HG02678 (cell line): ENCODE measurements around the gene GALNT17.

Source experiments
- ATAC-seq: cut with Tn5 transposase; IDR thresholded peaks from one replicate; pipeline ENCODE4 v1.9.1; 2021; ENCODE audit warnings: mild to moderate bottlenecking, moderate library complexity; ENCODE audit not compliant: unreplicated experiment

The GALNT17 gene

DNA sequence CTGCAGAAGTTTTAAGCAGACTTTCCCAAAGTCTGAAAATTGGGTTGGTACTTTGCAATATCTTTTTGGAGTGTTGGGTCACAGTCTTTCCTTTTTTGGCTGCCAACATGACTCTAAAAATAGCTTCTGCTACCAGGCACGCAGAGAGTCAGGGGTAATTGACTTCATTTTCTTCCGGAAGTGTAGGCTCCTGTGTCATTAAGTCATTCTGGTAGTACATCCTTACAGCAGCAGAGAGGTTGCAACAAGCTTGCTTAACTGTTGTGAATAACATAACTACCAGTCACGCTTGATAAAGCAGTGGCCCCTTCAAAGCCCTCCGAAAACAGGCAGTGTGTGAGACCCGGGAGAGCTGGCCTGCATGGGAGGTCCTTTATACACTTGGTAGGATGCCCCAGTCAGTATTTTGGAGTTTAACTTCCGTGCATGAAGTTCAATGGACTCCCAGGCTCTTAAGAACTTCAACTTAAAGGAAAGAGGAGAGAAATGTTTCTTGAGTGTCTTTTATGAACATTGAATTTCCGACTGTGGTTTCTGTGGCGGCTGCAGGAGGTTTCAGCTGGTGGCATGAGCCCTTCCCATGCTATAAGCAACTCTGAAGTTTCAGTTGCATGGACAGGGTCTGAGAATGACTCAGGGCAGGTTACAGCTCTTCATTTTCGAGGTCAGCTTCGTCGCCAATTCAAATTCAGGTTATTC is 310.7 kb downstream of the GALNT17 start:
- ATAC-seq = no peak

- ATAC-seq = no peak
Observed at GRCh38 chr7:71443191-71443530, 311.2 kb downstream of the GALNT17 start.

DNA sequence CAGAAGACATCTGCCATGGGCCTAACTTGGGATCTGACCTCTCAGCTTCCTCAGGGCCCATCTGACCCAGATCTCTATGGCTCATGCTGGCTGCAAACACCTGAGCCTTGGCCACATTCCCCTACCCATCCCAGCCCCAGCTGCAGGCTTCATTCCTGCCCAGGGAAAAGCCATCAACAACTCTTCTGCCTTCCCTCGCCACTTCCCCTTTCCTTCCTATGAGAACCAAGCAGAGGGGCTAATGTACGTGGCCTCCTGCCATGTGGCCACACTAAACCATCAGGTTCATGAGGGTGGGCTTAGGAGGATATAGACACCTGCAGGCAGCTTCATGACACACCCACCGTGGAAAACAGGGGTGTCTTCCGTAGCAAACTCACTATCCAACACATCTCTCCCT is 312.2 kb downstream of the GALNT17 start:
- no peak for ATAC-seq

DNA sequence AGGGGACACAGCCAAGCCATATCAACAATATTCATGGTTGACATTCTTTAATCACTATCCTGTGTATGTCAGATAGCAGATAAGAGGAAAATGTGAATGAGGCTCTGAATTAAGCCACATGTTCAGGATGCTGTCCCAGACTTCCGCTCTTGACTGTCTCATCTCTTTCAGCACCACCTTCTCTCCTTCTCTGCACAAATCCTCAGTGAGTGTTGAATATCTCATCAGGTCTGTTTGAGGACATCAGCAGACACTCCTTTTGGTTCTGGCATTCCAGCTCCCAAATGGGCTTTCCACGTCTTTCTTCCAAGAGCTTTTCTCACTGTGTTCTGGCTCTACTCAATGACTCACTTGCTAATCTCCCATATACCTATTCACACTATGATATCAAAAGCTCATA is 321.7 kb downstream of the GALNT17 start:
- ATAC-seq = no peak

DNA sequence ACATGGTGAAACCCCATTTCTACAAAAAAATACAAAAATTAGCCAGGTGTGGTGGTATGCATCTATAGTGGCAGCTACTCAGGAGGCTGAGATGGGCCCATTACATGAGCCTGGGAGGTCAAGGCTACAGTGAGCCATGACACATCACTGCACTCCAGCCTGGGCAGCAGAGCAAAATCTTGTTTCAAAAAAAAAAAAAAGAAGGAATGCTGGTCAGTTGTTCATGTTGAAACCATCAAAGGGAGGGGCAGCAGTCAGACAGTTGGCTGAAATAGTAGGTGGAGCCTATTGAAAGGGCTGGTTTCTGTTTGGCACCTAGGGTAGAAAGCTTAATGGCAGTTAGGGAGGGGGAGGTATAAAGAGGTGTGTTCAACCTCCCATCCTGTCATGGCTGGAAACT is 323.0 kb downstream of the GALNT17 start:
- ATAC-seq = no peak

GRCh38 chr7:71457021-71457420 is 325.1 kb downstream of the GALNT17 start:
- no peak for ATAC-seq

- no peak for ATAC-seq
Observed at GRCh38 chr7:71457846-71458590, 326.1 kb downstream of the GALNT17 start.

- no peak for ATAC-seq
Observed at GRCh38 chr7:71459132-71459531, 327.2 kb downstream of the GALNT17 start.

- no peak for ATAC-seq
Observed at GRCh38 chr7:71461572-71461971, 329.6 kb downstream of the GALNT17 start.

GRCh38 chr7:71465741-71466189 is 333.8 kb downstream of the GALNT17 start:
- ATAC-seq = no peak

DNA sequence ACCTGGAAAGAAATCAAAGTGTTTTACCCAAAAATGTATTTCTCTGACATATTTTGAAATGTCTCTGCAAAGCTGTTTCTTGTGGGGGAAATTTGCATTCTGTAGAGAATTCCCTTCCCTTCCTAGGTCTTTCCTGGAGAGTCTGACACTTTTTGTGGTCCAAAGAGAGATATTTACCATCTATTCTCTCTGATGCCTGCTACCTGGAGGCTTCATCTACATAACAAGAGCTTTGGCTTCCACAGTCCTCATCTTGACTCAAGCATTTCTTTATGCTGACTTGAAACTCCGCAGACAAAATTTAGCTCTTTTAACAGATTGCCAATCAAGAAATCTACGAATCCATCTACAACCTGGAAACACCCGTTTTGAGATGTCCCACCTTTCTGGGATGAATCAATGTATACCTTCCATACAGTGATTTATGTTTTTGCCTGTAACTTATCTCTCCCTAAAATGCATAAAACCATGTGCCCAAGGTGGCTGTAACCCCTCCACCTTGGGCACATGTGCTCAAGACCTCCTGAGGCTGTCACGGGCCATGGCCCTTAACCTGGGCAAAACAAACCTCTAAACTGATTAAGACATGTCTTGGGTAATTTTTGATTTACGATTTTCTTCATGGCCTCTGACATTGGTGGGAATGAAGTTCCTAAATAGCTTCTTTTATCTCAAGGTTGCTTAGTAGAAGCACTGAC is 334.7 kb downstream of the GALNT17 start:
- ATAC-seq = no peak

GRCh38 chr7:71470326-71470725 is 338.4 kb downstream of the GALNT17 start:
- no peak for ATAC-seq

- ATAC-seq = no peak
Observed at GRCh38 chr7:71470830-71471229, 338.9 kb downstream of the GALNT17 start.

DNA sequence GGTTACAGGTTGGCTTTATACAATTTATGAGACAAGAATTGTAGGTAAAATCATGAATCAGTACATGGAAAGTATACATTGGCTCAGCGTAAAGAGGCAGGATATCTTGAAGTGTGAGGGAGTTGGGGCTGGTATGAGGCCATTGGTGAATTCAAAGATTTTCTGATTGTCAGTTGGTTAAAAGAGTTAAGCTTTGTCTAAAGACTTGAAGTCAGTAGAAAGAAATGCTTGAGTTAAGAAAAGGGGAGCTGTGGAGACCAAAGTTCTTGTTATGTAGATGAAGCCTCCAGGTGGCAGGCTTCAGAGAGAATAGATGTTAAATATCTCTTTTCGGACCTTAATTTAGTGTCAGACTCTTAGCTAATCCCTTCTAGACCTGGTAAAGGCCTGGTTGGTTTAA is 341.0 kb downstream of the GALNT17 start:
- ATAC-seq = no peak

DNA sequence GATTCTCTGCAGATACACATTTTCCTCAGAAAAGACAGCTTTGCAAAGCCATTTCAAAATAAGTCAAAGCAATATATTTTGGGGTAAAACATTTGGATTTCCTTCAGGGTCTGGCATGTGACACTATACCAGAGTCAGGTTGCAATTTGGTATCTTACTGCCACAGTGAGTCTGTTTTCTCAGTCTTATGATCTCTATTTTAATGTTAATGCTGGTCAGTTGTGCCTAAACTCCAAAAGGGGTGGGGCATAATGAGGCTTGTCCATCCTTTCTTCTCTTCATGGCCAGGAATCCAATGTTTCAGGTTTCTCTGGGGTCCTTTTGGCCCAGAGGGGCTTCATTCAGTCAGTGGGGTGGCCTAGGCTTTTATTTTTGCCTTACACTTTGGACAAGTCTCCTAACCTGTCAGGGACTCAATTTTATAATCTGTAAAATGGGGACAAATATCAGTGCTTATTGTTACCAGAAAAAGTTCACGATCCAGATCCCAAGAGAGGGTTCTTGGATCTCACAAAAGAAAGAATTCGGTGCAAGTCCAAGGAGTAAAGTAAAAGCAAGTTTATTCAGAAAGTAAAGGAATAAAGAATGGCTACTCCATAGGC is 341.5 kb downstream of the GALNT17 start:
- no peak for ATAC-seq

DNA sequence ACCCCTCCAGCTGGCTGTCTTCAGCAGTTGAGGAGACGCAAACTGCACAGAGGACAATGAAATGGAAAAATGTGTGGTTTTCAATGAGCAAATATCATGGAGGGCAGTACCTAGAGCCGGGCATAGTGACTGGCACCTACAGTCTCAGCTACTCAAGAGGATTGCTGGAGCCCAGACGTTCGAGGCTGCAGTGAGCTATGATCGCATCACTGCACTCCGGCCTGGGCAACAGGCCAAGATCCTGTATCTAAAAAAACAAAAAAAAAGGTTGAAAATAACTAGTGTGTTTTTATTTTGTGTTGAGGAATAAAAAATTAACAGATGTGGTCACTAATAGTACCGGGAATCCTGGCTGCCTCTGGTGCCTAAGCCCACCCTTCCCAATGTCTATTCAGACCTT is 345.5 kb downstream of the GALNT17 start:
- ATAC-seq = no peak

DNA sequence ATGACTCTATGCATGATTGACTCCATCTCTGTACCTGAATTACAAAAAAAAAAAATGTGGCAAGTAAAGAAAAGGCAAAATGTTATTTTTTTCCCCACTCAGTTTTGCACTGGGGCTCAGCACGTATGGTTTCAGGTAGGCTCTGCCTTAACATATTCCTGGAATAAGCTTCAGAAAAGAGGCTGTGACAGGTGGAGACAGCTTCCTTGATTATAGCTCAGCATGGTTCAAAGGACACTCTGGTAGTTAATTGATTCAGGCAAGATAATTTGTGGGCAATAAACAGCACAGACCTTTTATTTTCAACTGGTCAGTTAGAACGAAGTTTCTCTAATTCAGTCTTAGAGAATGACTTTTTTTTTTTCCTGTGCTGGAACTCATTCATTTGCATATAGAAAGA is 347.3 kb downstream of the GALNT17 start:
- no peak for ATAC-seq

GRCh38 chr7:71480791-71481190 is 348.8 kb downstream of the GALNT17 start:
- no peak for ATAC-seq

GRCh38 chr7:71482284-71482683 is 350.3 kb downstream of the GALNT17 start:
- no peak for ATAC-seq

- no peak for ATAC-seq
Observed at GRCh38 chr7:71484380-71484779, 352.4 kb downstream of the GALNT17 start.

- ATAC-seq = no peak
Observed at GRCh38 chr7:71485586-71485985, 353.6 kb downstream of the GALNT17 start.

- no peak for ATAC-seq
Observed at GRCh38 chr7:71486414-71486813, 354.5 kb downstream of the GALNT17 start.
